CD4-positive, alpha-beta T cell treated with Interleukin-6 for 4 hours (primary cell): ENCODE measurements around the gene UVSSA.
"Not testable (repeated sequence)": the region's sequence is repeated elsewhere in the genome, so short reads cannot be mapped to it uniquely, and the experiment has no call there.

Source experiments
- DNase-seq: peaks from one replicate; pipeline ENCODE4 v3.0.0-alpha.2; 2020; ENCODE audit warnings: mixed read lengths

The UVSSA gene

GRCh38 chr4:1366371-1367229 is 19.6 kb downstream of the UVSSA start:
- no peak for DNase-seq

- DNase-seq = no peak
These were observed 20.4 kb downstream of the UVSSA start for GRCh38 chr4:1367230-1367935.

- DNase-seq = no peak
These were observed 20.9 kb downstream of the UVSSA start for GRCh38 chr4:1367936-1368289.

GRCh38 chr4:1368421-1369090 is 21.5 kb downstream of the UVSSA start:
- DNase-seq = no peak

- no peak for DNase-seq
These were observed 22.1 kb downstream of the UVSSA start for GRCh38 chr4:1369091-1369450.

- DNase-seq = no peak
These were observed 22.6 kb downstream of the UVSSA start for GRCh38 chr4:1369479-1370079.

- DNase-seq = no peak
These were observed 23.5 kb downstream of the UVSSA start for GRCh38 chr4:1370321-1371124.

GRCh38 chr4:1371176-1372165 is 24.5 kb downstream of the UVSSA start:
- DNase-seq = no peak

GRCh38 chr4:1372576-1372975 is 25.6 kb downstream of the UVSSA start:
- not testable (repeated sequence) for DNase-seq

- DNase-seq = no peak
These were observed 27.1 kb downstream of the UVSSA start for GRCh38 chr4:1373892-1374705.

- no peak for DNase-seq
These were observed 27.7 kb downstream of the UVSSA start for GRCh38 chr4:1374706-1375045.

GRCh38 chr4:1375051-1375721 is 28.2 kb downstream of the UVSSA start:
- DNase-seq = no peak

GRCh38 chr4:1375761-1376322 is 28.8 kb downstream of the UVSSA start:
- DNase-seq = no peak

- no peak for DNase-seq
These were observed 29.4 kb downstream of the UVSSA start for GRCh38 chr4:1376391-1376840.

- DNase-seq = no peak
These were observed 30.0 kb downstream of the UVSSA start for GRCh38 chr4:1376841-1377605.

- DNase-seq = no peak
These were observed 30.7 kb downstream of the UVSSA start for GRCh38 chr4:1377606-1378261.

- no peak for DNase-seq
These were observed 31.7 kb downstream of the UVSSA start for GRCh38 chr4:1378559-1379231.
